Lung (tissue), 12 donors: ENCODE results near the gene QPCT. TPM values are rescaled to one million over a fixed set of nuclear protein-coding genes. Genes with fewer than 3 reads are reported as not detected.

Experiments used
- ATAC-seq: fragments of 200-7000 bp; cut with Tn5 transposase; one replicate; pipeline ENCODE4 v1.9.1; 2020; ENCODE audit warnings: moderate number of reproducible peaks; ENCODE audit not compliant: insufficient read depth, low FRiP score
- DNase-seq, 3 donors: peaks; one replicate each; pipeline ENCODE4 v3.0.0-alpha.2; 2013 to 2017
- H3K27ac ChIP-seq, 2 donors: one replicate each; pipeline ENCODE4 v1.5.1; 2013; ENCODE audit warnings: mild to moderate bottlenecking in 2 of 2, moderate library complexity in 2 of 2, control low read depth in 1 of 2, inconsistent platforms in 1 of 2, low read depth in 1 of 2, low read length in 1 of 2
- H3K27me3 ChIP-seq, 3 donors: one replicate each; pipeline ENCODE4 v1.5.1; 2013; ENCODE audit warnings: low read length in 2 of 3; ENCODE audit not compliant: control insufficient read depth in 3 of 3, insufficient read depth in 3 of 3
- H3K36me3 ChIP-seq, 4 donors: one replicate each; pipeline ENCODE4 v1.5.1; 2013; ENCODE audit warnings: low read length in 4 of 4, mild to moderate bottlenecking in 1 of 4, moderate library complexity in 1 of 4; ENCODE audit not compliant: control insufficient read depth in 4 of 4, insufficient read depth in 4 of 4
- H3K4me1 ChIP-seq, 5 donors: one replicate each; pipeline ENCODE4 v1.5.1; 2013; ENCODE audit warnings: low read length in 5 of 5, mild to moderate bottlenecking in 2 of 5, moderate library complexity in 1 of 5; ENCODE audit not compliant: control insufficient read depth in 5 of 5, insufficient read depth in 5 of 5
- H3K4me3 ChIP-seq: one replicate; pipeline ENCODE4 v1.5.1; 2013; ENCODE audit warnings: mild to moderate bottlenecking, control low read depth, moderate library complexity
- H3K9ac ChIP-seq, 2 donors: one replicate each; pipeline ENCODE4 v1.5.1; 2013; ENCODE audit warnings: low read length in 2 of 2, control low read depth in 1 of 2; ENCODE audit not compliant: insufficient read depth in 1 of 2
- H3K9me3 ChIP-seq, 4 donors: one replicate each; pipeline ENCODE4 v1.5.1; 2013; ENCODE audit warnings: low read length in 3 of 4, mild to moderate bottlenecking in 1 of 4, moderate library complexity in 1 of 4; ENCODE audit not compliant: control insufficient read depth in 4 of 4, insufficient read depth in 3 of 4
- WGBS, 2 donors: extraction: QIAGEN DNeasy Blood & Tissue Kit; methylation state at CpG; one replicate each; pipeline ENCODE4 v1.1.7; 2013; 5-methylcytosine and 5-hydroxymethylcytosine counted together
- polyA plus RNA-seq, 2 donors: library from polyadenylated mRNA; stranded (reverse); fragments of 200-250 nt; gene quantifications; one replicate each; pipeline ENCODE4 v1.2.1, GENCODE V29; 2013
- total RNA-seq, 2 donors: library from RNA; depleted of rRNA in 1 of 2; stranded (reverse); fragments of >200 nt in 1 of 2; gene quantifications; one replicate each; pipeline ENCODE4 v1.2.1, GENCODE V29; 2014 to 2021
- TF ChIP-seq, protein P1 (sequence below): IDR thresholded peaks from 2 replicates; pipeline ENCODE4 v1.5.1; 2012; ENCODE audit warnings: mild to moderate bottlenecking; ENCODE audit errors: control extremely low read depth, extremely low read depth
- donor health status: control.
- donor health status: control.
- donor health status: Bipolar disorder and iron deficiency.
- donor health status: healthy.
- donor health status: DM: yes; HTN: yes; CAD: no.

The QPCT gene
- total and polyA plus RNA-seq, 4 donors, result 3.0 to 34.1 (median 7.4) TPM

DNA sequence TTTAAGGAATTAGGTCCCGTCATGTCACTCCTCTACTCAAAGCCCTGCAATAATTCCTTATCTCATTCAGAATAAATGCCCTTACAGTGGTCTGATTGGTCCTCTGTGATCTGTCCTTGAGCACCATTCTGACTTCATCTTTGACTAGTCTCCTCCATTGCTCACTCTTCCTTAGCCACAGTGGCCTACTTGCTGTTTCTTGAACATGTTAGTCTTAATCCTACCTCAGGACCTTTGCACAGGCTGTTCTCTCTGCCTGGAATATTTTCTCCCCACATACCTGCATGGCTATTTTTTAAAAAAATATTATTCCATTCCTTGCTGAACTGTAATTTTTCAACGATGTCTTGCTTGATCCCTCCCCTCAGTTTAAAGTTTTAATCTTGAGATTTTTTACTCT lies 48.0 kb downstream of the QPCT start:
- no peak overlapping the region for H3K27ac ChIP-seq
- no peak overlapping the region for H3K9ac ChIP-seq
- H3K4me1 ChIP-seq, result peaks cover 0 to 8% (median 0%) of the 10 kb centered on the region in 5 donors
- ATAC-seq, result no peak
- DNase-seq, result no peak
- no peaks in the 10 kb centered on the region for H3K9me3 ChIP-seq
- H3K4me3 ChIP-seq, result no peak overlapping the region
- H3K36me3 ChIP-seq, result no peaks in the 10 kb centered on the region
- TF ChIP-seq, protein P1, sequence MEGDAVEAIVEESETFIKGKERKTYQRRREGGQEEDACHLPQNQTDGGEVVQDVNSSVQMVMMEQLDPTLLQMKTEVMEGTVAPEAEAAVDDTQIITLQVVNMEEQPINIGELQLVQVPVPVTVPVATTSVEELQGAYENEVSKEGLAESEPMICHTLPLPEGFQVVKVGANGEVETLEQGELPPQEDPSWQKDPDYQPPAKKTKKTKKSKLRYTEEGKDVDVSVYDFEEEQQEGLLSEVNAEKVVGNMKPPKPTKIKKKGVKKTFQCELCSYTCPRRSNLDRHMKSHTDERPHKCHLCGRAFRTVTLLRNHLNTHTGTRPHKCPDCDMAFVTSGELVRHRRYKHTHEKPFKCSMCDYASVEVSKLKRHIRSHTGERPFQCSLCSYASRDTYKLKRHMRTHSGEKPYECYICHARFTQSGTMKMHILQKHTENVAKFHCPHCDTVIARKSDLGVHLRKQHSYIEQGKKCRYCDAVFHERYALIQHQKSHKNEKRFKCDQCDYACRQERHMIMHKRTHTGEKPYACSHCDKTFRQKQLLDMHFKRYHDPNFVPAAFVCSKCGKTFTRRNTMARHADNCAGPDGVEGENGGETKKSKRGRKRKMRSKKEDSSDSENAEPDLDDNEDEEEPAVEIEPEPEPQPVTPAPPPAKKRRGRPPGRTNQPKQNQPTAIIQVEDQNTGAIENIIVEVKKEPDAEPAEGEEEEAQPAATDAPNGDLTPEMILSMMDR, result no peak
- H3K27me3 ChIP-seq, result peaks cover 0 to 6% (median 0%) of the 10 kb centered on the region in 3 donors
- WGBS, 2 donors, result 98% methylated on average over 2 of the region's 2 CpGs

DNA sequence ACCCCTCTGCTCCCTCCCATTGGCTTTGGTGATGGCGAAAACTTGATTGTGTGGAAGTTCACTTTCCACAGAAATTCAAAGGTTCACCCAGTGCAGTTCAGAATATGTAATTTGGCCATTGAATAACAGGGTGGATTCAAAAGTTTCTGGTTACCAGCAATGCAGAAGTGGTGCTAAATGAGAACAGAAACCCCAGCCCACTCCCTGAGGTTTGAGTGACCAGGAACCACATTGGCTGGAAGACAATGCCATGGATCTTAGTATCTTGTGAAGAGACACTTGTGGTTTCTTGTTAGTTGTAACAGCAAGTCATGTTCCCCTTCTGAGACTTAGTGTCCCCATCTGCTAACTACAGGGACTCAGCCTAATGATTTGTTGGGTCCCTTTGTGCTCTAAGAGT lies 49.8 kb downstream of the QPCT start:
- WGBS, 2 donors, result 80 to 85% methylated on average over 1 of the region's 1 CpG
- Histone ChIP-seq H3K36me3 (no peaks in the 10 kb centered on the region), H3K27ac (no peak overlapping the region), H3K9me3 (no peaks in the 10 kb centered on the region), H3K4me1 (peaks cover 0 to 8% (median 0%) of the 10 kb centered on the region in 5 donors), H3K4me3 (no peak overlapping the region), H3K27me3 (peaks cover 0 to 6% (median 0%) of the 10 kb centered on the region in 3 donors), H3K9ac (no peak overlapping the region)
- TF ChIP-seq, protein P1, result no peak
- DNase-seq, result no peak
- no peak for ATAC-seq

DNA sequence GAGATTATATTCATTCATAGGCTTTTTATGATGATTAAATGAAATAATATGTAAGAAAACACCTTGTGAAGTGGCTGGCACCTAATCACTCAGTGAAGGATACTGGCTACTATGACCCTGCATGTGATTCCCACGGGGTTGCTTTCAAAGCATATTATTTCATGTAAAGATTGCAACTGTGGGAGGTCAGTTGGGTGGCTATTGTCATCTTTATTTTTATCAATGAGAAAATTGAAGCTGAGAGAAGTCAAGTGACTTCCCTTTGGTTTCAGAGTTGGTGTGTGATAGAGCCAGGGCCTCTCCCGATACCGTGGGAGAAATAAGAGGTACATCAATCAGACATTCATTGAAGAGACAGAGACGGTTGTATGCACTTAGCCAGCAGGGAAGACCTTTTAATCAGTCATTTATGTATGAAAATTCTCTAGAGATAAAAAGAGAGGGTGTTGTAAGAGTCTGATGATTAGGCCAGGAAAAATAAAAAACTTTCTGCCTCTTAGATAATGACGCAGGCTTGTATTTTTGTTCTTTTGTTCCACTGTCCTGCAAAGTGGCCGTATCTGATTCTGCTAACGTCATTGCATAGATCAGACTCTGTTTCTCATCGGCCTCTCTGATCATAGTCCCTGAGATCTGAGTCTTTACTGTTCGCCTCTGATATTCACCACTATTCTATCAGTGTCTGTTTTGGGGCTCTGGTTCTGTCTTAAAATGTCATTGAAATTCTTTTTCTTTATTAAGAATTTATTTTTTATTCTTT lies 50.5 kb downstream of the QPCT start:
- peaks cover 0 to 4% (median 0%) of the 10 kb centered on the region in 5 donors for H3K4me1 ChIP-seq
- H3K9me3 ChIP-seq, result no peaks in the 10 kb centered on the region
- DNase-seq (no peak), ATAC-seq (no peak)
- TF ChIP-seq, protein P1, result no peak
- H3K4me3 ChIP-seq, result no peak overlapping the region
- H3K36me3 ChIP-seq, result no peaks in the 10 kb centered on the region
- no peak overlapping the region for H3K27ac ChIP-seq
- WGBS, 2 donors, result 83 to 91% methylated on average over 9 of the region's 9 CpGs
- H3K9ac ChIP-seq, result no peak overlapping the region
- peaks cover 0 to 6% (median 0%) of the 10 kb centered on the region in 3 donors for H3K27me3 ChIP-seq
